Hepatocyte (in vitro differentiated cells): ENCODE results near the gene PDXDC1. TPM values are rescaled to one million over a fixed set of nuclear protein-coding genes. Genes with fewer than 3 reads are reported as not detected.
"Not testable (repeated sequence)": the region's sequence is repeated elsewhere in the genome, so short reads cannot be mapped to it uniquely, and the experiment has no call there.

Experiments
- DNase-seq: peaks from one replicate; pipeline ENCODE4 v3.0.0-alpha.2; 2016; ENCODE audit warnings: low spot score
- H2AFZ ChIP-seq: fragments of 200-600 bp; sonication (generic); 2 replicates; pipeline ENCODE4 v1.6.0; 2016; ENCODE audit warnings: antibody characterized with exemption, mild to moderate bottlenecking
- H3K27ac ChIP-seq: fragments of 200-600 bp; sonication (generic); 2 replicates; pipeline ENCODE4 v1.5.1; 2016; ENCODE audit warnings: mild to moderate bottlenecking
- H3K27me3 ChIP-seq: fragments of 200-600 bp; sonication (generic); 2 replicates; pipeline ENCODE4 v1.6.1; 2016
- H3K36me3 ChIP-seq: fragments of 200-600 bp; sonication (generic); replicated peaks from 2 replicates; pipeline ENCODE4 v1.5.1; 2016; ENCODE audit warnings: low read depth; ENCODE audit not compliant: insufficient read depth
- H3K4me1 ChIP-seq: fragments of 200-600 bp; sonication (generic); 2 replicates; pipeline ENCODE4 v1.5.1; 2016; ENCODE audit warnings: mild to moderate bottlenecking, moderate library complexity; ENCODE audit not compliant: insufficient read depth
- H3K4me2 ChIP-seq: fragments of 200-600 bp; sonication (generic); 2 replicates; pipeline ENCODE4 v1.6.0; 2016
- H3K4me3 ChIP-seq: fragments of 200-600 bp; sonication (generic); 2 replicates; pipeline ENCODE4 v1.5.1; 2016; ENCODE audit warnings: mild to moderate bottlenecking
- H3K79me2 ChIP-seq: fragments of 200-600 bp; sonication (generic); 2 replicates; pipeline ENCODE4 v1.6.0; 2017; ENCODE audit warnings: mild to moderate bottlenecking
- H3K9me2 ChIP-seq: fragments of 200-600 bp; sonication (generic); replicated peaks from 2 replicates; pipeline ENCODE4 v1.6.0; 2017; ENCODE audit warnings: mild to moderate bottlenecking; ENCODE audit not compliant: insufficient read depth
- H3K9me3 ChIP-seq: fragments of 200-600 bp; sonication (generic); 2 replicates; pipeline ENCODE4 v1.5.1; 2016; ENCODE audit warnings: low read depth, mild to moderate bottlenecking
- H4K20me1 ChIP-seq: fragments of 200-600 bp; sonication (generic); 2 replicates; pipeline ENCODE4 v1.6.0; 2016; ENCODE audit warnings: mild to moderate bottlenecking; ENCODE audit not compliant: insufficient read depth, poor library complexity, severe bottlenecking
- WGBS: methylation state at CpG from one replicate; pipeline ENCODE4 v1.1.6; 2016; ENCODE audit warnings: low lambda C conversion rate; ENCODE audit errors: missing lambda C conversion rate; 5-methylcytosine and 5-hydroxymethylcytosine counted together
- polyA plus RNA-seq: library from polyadenylated mRNA; unstranded; fragments of >200 nt; fragmentation: Nextera tagmentation; extraction: Ambion mirVana; gene quantifications from 2 replicates; pipeline ENCODE4 v1.2.1, GENCODE V29; 2016
- total RNA-seq: library from RNA; depleted of rRNA; stranded (reverse); fragments of >200 nt; gene quantifications from 2 replicates; pipeline ENCODE4 v1.2.3, GENCODE V29; 2014

PDXDC1 gene, protein sequence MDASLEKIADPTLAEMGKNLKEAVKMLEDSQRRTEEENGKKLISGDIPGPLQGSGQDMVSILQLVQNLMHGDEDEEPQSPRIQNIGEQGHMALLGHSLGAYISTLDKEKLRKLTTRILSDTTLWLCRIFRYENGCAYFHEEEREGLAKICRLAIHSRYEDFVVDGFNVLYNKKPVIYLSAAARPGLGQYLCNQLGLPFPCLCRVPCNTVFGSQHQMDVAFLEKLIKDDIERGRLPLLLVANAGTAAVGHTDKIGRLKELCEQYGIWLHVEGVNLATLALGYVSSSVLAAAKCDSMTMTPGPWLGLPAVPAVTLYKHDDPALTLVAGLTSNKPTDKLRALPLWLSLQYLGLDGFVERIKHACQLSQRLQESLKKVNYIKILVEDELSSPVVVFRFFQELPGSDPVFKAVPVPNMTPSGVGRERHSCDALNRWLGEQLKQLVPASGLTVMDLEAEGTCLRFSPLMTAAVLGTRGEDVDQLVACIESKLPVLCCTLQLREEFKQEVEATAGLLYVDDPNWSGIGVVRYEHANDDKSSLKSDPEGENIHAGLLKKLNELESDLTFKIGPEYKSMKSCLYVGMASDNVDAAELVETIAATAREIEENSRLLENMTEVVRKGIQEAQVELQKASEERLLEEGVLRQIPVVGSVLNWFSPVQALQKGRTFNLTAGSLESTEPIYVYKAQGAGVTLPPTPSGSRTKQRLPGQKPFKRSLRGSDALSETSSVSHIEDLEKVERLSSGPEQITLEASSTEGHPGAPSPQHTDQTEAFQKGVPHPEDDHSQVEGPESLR
- total RNA-seq: 141 and 142 TPM in 2 replicates
- polyA plus RNA-seq: 135 and 146 TPM in 2 replicates

DNA sequence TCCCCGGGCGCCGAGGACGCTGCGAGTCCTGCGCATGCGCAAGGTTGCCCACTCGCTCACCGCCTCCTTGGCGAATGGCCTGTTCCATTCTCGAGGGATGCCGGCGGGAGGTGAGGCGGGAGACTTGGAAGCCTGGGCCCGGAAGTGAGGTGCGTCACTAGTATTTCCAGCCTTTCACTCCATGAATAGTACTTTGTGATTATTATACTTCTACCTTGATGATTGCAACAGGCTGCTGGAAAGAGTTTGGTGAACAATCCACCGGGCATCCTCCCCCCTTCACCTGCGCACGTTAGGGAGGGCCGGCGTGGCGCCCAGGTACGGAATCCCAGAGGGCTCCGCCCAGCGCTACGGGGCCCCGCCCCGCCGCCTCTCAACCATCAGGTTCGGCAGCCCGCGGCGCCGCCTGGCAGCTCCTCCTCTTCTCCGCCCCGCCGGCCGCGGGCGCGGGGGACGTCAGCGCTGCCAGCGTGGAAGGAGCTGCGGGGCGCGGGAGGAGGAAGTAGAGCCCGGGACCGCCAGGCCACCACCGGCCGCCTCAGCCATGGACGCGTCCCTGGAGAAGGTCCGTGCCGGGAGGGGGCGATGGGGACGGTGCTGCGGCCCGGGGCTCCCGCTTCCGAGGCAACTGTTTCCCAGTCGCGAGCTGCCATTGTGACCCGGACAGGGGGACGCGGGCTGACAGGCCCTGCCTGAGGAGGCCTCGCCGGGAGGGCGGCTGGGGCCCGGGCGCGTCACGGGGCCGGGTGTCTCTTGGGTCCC lies at the start of gene PDXDC1:
PDXDC1 (plus strand) TSS at position 371 of the 762 bp plus-strand sequence; CDS start at position 545, 174 bp downstream.
- DNase-seq: peak; percentile 100
- peak within 1 kb of the TSS; percentile 52 for H2AFZ ChIP-seq
- H3K27me3 ChIP-seq, H3K36me3 ChIP-seq, H3K9me2 ChIP-seq, H3K9me3 ChIP-seq: not testable (repeated sequence)
- H3K4me2 ChIP-seq: peak within 1 kb of the TSS; percentile 87
- peaks cover 15% of the 10 kb centered on the region for H3K4me1 ChIP-seq
- under 1% methylated on average over 74 of the region's 74 CpGs for WGBS
- peaks cover 39% of the 10 kb centered on the region for H4K20me1 ChIP-seq
- H3K27ac ChIP-seq: peak within 1 kb of the TSS; percentile 98
- peak within 1 kb of the TSS; percentile 86 for H3K4me3 ChIP-seq
- peaks cover 49% of the 10 kb centered on the region for H3K79me2 ChIP-seq

DNA sequence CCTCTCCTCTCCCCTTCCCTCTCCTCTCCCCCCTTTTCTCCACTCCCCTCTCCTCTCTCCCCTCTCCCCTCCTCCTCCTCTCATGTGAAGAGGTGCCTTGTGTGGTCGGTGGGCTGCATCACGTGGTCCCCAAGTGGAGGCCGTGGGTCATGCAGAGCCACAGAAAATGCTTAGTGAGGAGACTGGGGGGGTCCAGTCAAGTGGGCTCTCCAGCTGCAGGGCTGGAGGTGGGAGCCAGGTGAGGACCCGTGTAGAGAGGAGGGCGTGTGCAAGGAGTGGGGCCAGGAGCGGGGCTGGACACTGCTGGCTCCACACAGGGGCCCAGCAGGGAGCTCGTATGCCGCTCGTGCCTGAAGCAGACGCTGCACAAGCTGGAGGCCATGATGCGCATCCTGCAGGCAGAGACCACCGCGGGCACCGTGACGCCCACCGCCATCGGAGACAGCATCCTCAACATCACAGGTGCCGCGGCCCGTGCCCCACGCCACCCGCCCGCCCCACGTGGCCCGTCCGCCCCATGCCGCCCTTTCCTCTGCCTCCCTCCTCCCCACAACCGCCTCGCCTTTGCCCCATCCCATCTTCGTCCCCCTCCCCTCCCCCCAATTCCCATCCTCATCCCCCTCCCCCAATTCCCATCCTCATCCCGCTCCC lies 46.6 kb upstream of the PDXDC1 start:
- H3K4me2 ChIP-seq, H3K36me3 ChIP-seq, H3K4me1 ChIP-seq, H3K27ac ChIP-seq, H3K79me2 ChIP-seq, H3K27me3 ChIP-seq, H3K4me3 ChIP-seq, H4K20me1 ChIP-seq, H2AFZ ChIP-seq, H3K9me2 ChIP-seq, H3K9me3 ChIP-seq: not testable (repeated sequence)
- DNase-seq: peak; percentile 14
- 73% methylated on average over 6 of the region's 31 CpGs for WGBS

DNA sequence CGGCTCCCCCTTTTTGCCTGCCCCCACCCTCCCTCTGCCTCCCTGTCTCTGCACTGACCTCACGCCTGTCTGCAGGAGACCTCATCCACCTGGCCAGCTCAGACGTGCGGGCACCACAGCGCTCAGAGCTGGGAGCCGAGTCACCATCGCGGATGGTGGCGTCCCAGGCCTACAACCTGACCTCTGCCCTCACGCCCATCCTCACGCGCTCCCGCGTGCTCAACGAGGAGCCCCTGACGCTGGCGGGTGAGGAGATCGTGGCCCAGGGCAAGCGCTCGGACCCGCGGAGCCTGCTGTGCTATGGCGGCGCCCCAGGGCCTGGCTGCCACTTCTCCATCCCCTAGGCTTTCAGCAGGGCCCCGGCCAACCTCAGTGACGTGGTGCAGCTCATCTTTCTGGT lies 45.6 kb upstream of the PDXDC1 start:
- not testable (repeated sequence) for H3K9me2 ChIP-seq, H3K79me2 ChIP-seq, H3K4me1 ChIP-seq, H3K4me3 ChIP-seq, H3K27me3 ChIP-seq, H4K20me1 ChIP-seq, DNase-seq, H3K36me3 ChIP-seq, H3K9me3 ChIP-seq, H2AFZ ChIP-seq, H3K4me2 ChIP-seq, H3K27ac ChIP-seq
- WGBS: 82% methylated on average over 21 of the region's 26 CpGs

DNA sequence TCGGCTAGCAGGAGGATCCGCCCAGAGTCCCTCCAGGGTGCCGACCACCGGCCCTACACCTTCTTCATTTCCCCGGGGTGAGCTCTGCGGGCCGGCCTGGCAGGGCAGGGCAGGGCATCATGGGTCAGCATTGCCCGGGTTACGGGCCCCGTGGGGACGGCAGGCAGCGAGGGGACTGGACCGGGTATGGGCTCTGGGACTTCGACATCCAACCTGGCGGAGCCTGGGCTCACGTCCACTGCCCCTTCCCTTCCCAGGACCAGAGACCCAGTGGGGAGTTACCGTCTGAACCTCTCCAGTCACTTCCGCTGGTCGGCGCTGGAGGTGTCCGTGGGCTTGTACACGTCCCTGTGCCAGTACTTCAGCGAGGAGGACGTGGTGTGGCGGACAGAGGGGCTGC lies 44.6 kb upstream of the PDXDC1 start:
- H4K20me1 ChIP-seq, H2AFZ ChIP-seq, H3K9me3 ChIP-seq, H3K4me1 ChIP-seq, H3K9me2 ChIP-seq, H3K4me3 ChIP-seq, H3K79me2 ChIP-seq, H3K27me3 ChIP-seq, H3K27ac ChIP-seq, DNase-seq, H3K4me2 ChIP-seq, H3K36me3 ChIP-seq: not testable (repeated sequence)
- WGBS: 97% methylated on average over 11 of the region's 25 CpGs

DNA sequence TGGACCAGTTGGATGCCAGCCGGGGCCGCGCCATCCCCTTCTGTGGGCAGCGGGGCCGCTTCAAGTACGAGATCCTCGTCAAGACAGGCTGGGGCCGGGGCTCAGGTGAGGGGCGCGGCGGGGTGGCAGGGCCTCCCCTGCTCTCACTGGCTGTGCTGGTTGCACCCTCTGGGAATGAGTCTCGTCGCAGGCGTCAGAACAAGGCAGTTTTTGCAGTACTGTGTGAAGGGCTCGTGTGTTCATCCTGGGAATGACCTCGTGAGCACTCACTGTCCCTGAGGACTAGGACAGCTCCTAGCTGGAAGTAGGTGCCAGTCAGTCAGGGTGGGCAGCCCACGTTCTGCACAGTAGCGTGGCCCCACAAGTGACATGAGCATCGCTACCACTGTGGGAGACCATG lies 43.9 kb upstream of the PDXDC1 start:
- H3K4me3 ChIP-seq, DNase-seq, H3K4me2 ChIP-seq, H3K9me2 ChIP-seq, H2AFZ ChIP-seq, H3K27ac ChIP-seq, H3K79me2 ChIP-seq, H3K27me3 ChIP-seq, H3K9me3 ChIP-seq, H3K36me3 ChIP-seq, H3K4me1 ChIP-seq, H4K20me1 ChIP-seq: not testable (repeated sequence)
- WGBS: 96% methylated on average over 4 of the region's 19 CpGs

DNA sequence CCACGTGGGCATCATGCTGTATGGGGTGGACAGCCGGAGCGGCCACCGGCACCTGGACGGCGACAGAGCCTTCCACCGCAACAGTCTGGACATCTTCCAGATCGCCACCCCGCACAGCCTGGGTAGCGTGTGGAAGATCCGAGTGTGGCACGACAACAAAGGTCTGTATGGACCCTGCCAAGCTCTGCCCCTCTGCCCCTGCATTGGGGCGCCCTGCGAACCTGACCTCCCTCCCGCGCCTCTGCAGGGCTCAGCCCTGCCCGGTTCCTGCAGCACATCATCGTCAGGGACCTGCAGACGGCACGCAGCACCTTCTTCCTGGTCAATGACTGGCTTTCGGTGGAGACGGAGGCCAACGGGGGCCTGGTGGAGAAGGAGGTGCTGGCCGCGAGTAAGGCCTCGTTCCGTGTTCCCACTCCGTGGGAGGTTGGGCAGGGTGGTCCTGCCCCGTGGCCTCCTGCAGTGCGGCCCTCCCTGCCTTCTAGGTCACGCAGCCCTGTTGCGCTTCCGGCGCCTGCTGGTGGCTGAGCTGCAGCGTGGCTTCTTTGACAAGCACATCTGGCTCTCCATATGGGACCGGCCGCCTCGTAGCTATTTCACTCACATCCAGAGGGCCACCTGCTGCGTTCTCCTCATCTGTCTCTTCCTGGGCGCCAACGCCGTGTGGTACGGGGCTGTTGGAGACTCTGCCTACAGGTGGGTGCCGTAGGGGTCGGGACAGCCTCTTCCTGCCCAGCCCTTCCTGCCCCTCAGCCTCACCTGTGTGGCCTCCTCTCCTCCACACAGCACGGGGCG lies 42.0 kb upstream of the PDXDC1 start:
- 95% methylated on average over 31 of the region's 47 CpGs for WGBS
- H3K4me3 ChIP-seq, H3K4me1 ChIP-seq, H3K27me3 ChIP-seq, H3K9me2 ChIP-seq, H3K36me3 ChIP-seq, DNase-seq, H2AFZ ChIP-seq, H3K79me2 ChIP-seq, H3K9me3 ChIP-seq, H3K4me2 ChIP-seq, H4K20me1 ChIP-seq, H3K27ac ChIP-seq: not testable (repeated sequence)

DNA sequence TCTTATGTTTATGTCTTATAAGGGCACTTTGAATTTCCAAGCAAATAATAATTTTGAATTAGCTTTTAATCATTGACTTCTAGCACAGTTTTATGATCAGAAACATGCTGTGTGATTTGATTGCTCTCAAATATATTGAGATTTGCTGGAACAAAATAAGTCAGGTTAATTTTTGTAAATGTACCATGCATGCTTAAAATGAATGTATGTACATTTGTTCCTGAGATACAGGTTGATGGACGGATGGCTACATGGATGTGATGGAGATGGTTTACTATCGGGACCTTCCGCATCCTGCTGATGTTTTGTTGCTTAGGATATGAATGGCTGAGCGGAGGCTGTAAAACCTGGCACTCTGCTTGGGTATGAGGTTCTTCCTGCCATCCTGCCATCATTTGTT lies 37.7 kb upstream of the PDXDC1 start, which contains the start of gene NPIPA1:
NPIPA1 (plus strand) TSS at position 301 of the 400 bp plus-strand sequence; CDS start at position 301, 0 bp downstream.
- H3K27me3 ChIP-seq, DNase-seq, H3K27ac ChIP-seq, H3K79me2 ChIP-seq, H4K20me1 ChIP-seq, H3K4me3 ChIP-seq, H3K4me2 ChIP-seq, H3K4me1 ChIP-seq, H3K36me3 ChIP-seq, H3K9me3 ChIP-seq, H3K9me2 ChIP-seq, H2AFZ ChIP-seq: not testable (repeated sequence)
- WGBS: no CpG with 5 or more reads among the region's 4 CpGs
